B cell (primary cell): ENCODE measurements around the gene EIF4G1. TPM values are rescaled to one million over a fixed set of nuclear protein-coding genes. Genes with fewer than 3 reads are reported as not detected.
A peak's percentile ranks its signal among the peaks of the same experiment; 100 is the strongest.

Experiments used
- ATAC-seq: fragments of 200-7000 bp; cut with Tn5 transposase; one replicate; pipeline ENCODE4 v1.10.0; 2021; ENCODE audit warnings: low read depth, mild to moderate bottlenecking, moderate number of reproducible peaks, moderate library complexity
- CTCF ChIA-PET: fragments of 350-600 bp; sonication (Branson Sonifier 250); formaldehyde crosslinking; loops from one replicate; lab custom pipeline; 2021; ENCODE audit warnings: antibody characterized with exemption, inconsistent platforms; lab: Charles Lee
- POLR2A ChIA-PET: fragments of 350-600 bp; sonication (Branson Sonifier 250); formaldehyde crosslinking; loops from one replicate; lab custom pipeline; 2021; ENCODE audit warnings: antibody characterized with exemption; lab: Charles Lee
- DNase-seq: peaks from one replicate; pipeline ENCODE4 v3.0.0; 2013
- H2AFZ ChIP-seq: 2 replicates; pipeline ENCODE4 v1.6.1; 2012; ENCODE audit warnings: mild to moderate bottlenecking, low read depth, low read length; ENCODE audit not compliant: insufficient read depth, poor library complexity, severe bottlenecking
- H3K27ac ChIP-seq, 2 donors: 1 replicate in 1 of 2; 2 replicates in 1 of 2; pipeline ENCODE4 v1.5.1; 2012 to 2013; ENCODE audit warnings: low read length in 2 of 2, mild to moderate bottlenecking in 2 of 2, moderate library complexity in 1 of 2
- H3K27me3 ChIP-seq, 4 experiments: fragments of 200-600 bp in 1 of 4; sonication (generic) in 1 of 4; replicated peaks in 1 of 4; 1 replicate in 2 of 4; 2 replicates in 2 of 4; pipeline versions ENCODE4 v1.6.1 to v1.7.0; 2013 to 2016; ENCODE audit warnings: low read length in 3 of 4, mild to moderate bottlenecking in 2 of 4, mixed read lengths in 1 of 4, moderate library complexity in 1 of 4; ENCODE audit not compliant: insufficient read depth in 4 of 4, control insufficient read depth in 3 of 4; ENCODE audit errors: control extremely low read depth in 1 of 4
- H3K36me3 ChIP-seq, 2 experiments: replicated peaks in 1 of 2; 1 replicate in 1 of 2; 2 replicates in 1 of 2; pipeline versions ENCODE4 v1.6.1 to v1.7.1; 2013; ENCODE audit warnings: low read length in 1 of 2; ENCODE audit not compliant: insufficient read depth in 2 of 2, control insufficient read depth in 1 of 2; ENCODE audit errors: control extremely low read depth in 1 of 2, extremely low read depth in 1 of 2
- H3K4me1 ChIP-seq, 2 donors: fragments of 200-600 bp in 1 of 2; sonication (generic) in 1 of 2; 1 replicate in 1 of 2; 2 replicates in 1 of 2; pipeline versions ENCODE4 v1.5.1 to v1.6.1; 2013 to 2017; ENCODE audit warnings: low read length in 2 of 2; ENCODE audit not compliant: control insufficient read depth in 2 of 2, insufficient read depth in 2 of 2
- H3K4me2 ChIP-seq: replicated peaks from 2 replicates; pipeline ENCODE3; 2012; ENCODE audit warnings: mild to moderate bottlenecking, low read depth, low read length; ENCODE audit not compliant: poor library complexity, severe bottlenecking
- H3K4me3 ChIP-seq, 5 experiments: fragments of 200-600 bp in 1 of 5; sonication (generic) in 1 of 5; 1 replicate in 3 of 5; 2 replicates in 2 of 5; pipeline versions ENCODE4 v1.5.1 to v1.7.0; 2011 to 2016; ENCODE audit warnings: low read length in 4 of 5, mild to moderate bottlenecking in 4 of 5, low read depth in 2 of 5, control low read depth in 1 of 5, moderate library complexity in 1 of 5; ENCODE audit not compliant: insufficient read depth in 1 of 5; ENCODE audit errors: control extremely low read depth in 1 of 5, extremely low read depth in 1 of 5
- H3K79me2 ChIP-seq: fragments of 200-600 bp; sonication (generic); one replicate; pipeline ENCODE4 v1.6.0; 2016; ENCODE audit warnings: low read length; ENCODE audit not compliant: control insufficient read depth, insufficient read depth
- H3K9ac ChIP-seq: fragments of 200-600 bp; sonication (generic); 2 replicates; pipeline ENCODE4 v1.6.1; 2017; ENCODE audit warnings: mild to moderate bottlenecking, low read length, moderate library complexity
- H3K9me3 ChIP-seq, 3 donors: one replicate each; pipeline versions ENCODE4 v1.6.1 to v1.7.1; 2013; ENCODE audit warnings: low read length in 2 of 3; ENCODE audit not compliant: control insufficient read depth in 2 of 3, insufficient read depth in 1 of 3; ENCODE audit errors: control extremely low read depth in 1 of 3
- H4K20me1 ChIP-seq: 2 replicates; pipeline ENCODE4 v1.6.0; 2012; ENCODE audit warnings: mild to moderate bottlenecking, low read length; ENCODE audit not compliant: insufficient read depth, control insufficient read depth, poor library complexity, severe bottlenecking
- H3K27ac Mint-ChIP-seq: one replicate; pipeline ENCODE4 v1.8.0; 2021; ENCODE audit warnings: mixed read lengths
- H3K27me3 Mint-ChIP-seq: one replicate; pipeline ENCODE4 v1.8.0; 2021; ENCODE audit warnings: mixed read lengths
- H3K4me1 Mint-ChIP-seq: one replicate; pipeline ENCODE4 v1.8.0; 2021; ENCODE audit warnings: mixed read lengths
- H3K4me3 Mint-ChIP-seq: one replicate; pipeline ENCODE4 v1.8.0; 2021; ENCODE audit warnings: mixed read lengths
- H3K9me3 Mint-ChIP-seq: one replicate; pipeline ENCODE4 v1.8.0; 2022; ENCODE audit warnings: mixed read lengths; ENCODE audit not compliant: insufficient read depth
- EZH2 ChIP-seq: IDR thresholded peaks from 2 replicates; pipeline ENCODE4 v1.6.1; 2012; ENCODE audit warnings: borderline replicate concordance, low read depth, mild to moderate bottlenecking, moderate library complexity, low read length; ENCODE audit not compliant: insufficient read depth, poor library complexity, severe bottlenecking
- WGBS: methylation state at CpG from one replicate; pipeline ENCODE4 v1.1.5; 2013; ENCODE audit warnings: missing lambda C conversion rate; ENCODE audit not compliant: insufficient coverage; 5-methylcytosine and 5-hydroxymethylcytosine counted together
- intact Hi-C: fragments of 100-400 bp; cut with micrococcal nuclease; formaldehyde crosslinking; loops from one replicate; pipeline ENCODE4 v1.10.0; 2022
- polyA plus RNA-seq: library from polyadenylated mRNA; depleted of rRNA; stranded (reverse); fragments of >200 nt; gene quantifications from 2 replicates; pipeline ENCODE4 v1.2.3, GENCODE V29; 2012
- total RNA-seq, 2 donors: library from RNA; stranded (reverse); fragments of 120-200 nt in 1 of 2; gene quantifications; 1 replicate in 1 of 2; 2 replicates in 1 of 2; pipeline versions ENCODE4 v1.2.3 to v1.2.4, GENCODE V29; 2013 to 2022
- TF ChIP-seq, protein P1 (sequence below): fragments of 200-600 bp; IDR thresholded peaks from one replicate; pipeline ENCODE4 v1.8.0; 2022; ENCODE audit warnings: antibody characterized with exemption, mild to moderate bottlenecking

Gene EIF4G1
- total and polyA plus RNA-seq, 2 donors (not counting 1 experiment from before 2014, with no cell fraction given), result 65.8 to 160 TPM

DNA sequence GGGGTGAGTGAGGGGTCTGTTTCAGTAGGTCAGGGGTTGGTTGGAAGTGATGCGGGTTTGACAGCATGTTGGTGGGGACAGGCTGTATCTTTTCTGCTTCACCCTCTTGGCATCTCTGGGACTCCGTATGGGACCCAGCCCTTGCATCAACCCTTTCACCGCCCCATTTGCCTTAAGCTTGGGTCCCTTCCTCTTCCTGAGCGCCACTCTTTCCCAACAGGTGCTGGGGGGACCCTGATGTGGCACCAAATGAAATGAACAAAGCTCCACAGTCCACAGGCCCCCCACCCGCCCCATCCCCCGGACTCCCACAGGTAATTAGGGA, 1.1 kb downstream of the EIF4G1 start:
- H3K9me3 ChIP-seq, result no peaks in the 10 kb centered on the region
- peak overlapping the region; percentile 71 for H3K9ac ChIP-seq
- Mint-ChIP-seq H3K27me3 (no peaks in the 10 kb centered on the region), H3K27ac (peak overlapping the region; percentile 88), H3K4me1 (peaks cover 31% of the 10 kb centered on the region), H3K9me3 (no peaks in the 10 kb centered on the region), H3K4me3 (peak overlapping the region; percentile 90)
- TF ChIP-seq, protein P1, sequence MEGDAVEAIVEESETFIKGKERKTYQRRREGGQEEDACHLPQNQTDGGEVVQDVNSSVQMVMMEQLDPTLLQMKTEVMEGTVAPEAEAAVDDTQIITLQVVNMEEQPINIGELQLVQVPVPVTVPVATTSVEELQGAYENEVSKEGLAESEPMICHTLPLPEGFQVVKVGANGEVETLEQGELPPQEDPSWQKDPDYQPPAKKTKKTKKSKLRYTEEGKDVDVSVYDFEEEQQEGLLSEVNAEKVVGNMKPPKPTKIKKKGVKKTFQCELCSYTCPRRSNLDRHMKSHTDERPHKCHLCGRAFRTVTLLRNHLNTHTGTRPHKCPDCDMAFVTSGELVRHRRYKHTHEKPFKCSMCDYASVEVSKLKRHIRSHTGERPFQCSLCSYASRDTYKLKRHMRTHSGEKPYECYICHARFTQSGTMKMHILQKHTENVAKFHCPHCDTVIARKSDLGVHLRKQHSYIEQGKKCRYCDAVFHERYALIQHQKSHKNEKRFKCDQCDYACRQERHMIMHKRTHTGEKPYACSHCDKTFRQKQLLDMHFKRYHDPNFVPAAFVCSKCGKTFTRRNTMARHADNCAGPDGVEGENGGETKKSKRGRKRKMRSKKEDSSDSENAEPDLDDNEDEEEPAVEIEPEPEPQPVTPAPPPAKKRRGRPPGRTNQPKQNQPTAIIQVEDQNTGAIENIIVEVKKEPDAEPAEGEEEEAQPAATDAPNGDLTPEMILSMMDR, result no peak
- no peak for TF ChIP-seq EZH2
- intact Hi-C loops, result no loop called here
- POLR2A ChIA-PET, result interaction anchor here (1.0 to 1.3 kb wide), 2 partner anchors 47 to 68 kb away, joined by 3 to 9 read pairs; no protein-coding TSS in a partner anchor
- ATAC-seq, result no peak
- no CpG with 5 or more reads among the region's 6 CpGs for WGBS
- peak overlapping the region; percentile 73 to 89 for H3K27ac ChIP-seq
- CTCF ChIA-PET, result interaction anchor here (0.9 to 1.4 kb wide), 2 partner anchors 298 to 420 kb away, joined by 3 read pairs; partner anchors contain the start of gene ABCC5
- peak overlapping the region; percentile 89 for H3K4me2 ChIP-seq
- H3K27me3 ChIP-seq, result no peaks in the 10 kb centered on the region
- no peak for DNase-seq
- H4K20me1 ChIP-seq, result peaks cover 51% of the 10 kb centered on the region
- H2AFZ ChIP-seq, result peak overlapping the region; percentile 32
- peaks cover 0 to 23% of the 10 kb centered on the region in 2 experiments for H3K36me3 ChIP-seq
- peaks cover 24% of the 10 kb centered on the region for H3K79me2 ChIP-seq
- peak overlapping the region in 4 of 5 experiments; percentile 43 to 66 (median 60) for H3K4me3 ChIP-seq
- H3K4me1 ChIP-seq, result peaks cover 13 to 23% of the 10 kb centered on the region in 2 donors

DNA sequence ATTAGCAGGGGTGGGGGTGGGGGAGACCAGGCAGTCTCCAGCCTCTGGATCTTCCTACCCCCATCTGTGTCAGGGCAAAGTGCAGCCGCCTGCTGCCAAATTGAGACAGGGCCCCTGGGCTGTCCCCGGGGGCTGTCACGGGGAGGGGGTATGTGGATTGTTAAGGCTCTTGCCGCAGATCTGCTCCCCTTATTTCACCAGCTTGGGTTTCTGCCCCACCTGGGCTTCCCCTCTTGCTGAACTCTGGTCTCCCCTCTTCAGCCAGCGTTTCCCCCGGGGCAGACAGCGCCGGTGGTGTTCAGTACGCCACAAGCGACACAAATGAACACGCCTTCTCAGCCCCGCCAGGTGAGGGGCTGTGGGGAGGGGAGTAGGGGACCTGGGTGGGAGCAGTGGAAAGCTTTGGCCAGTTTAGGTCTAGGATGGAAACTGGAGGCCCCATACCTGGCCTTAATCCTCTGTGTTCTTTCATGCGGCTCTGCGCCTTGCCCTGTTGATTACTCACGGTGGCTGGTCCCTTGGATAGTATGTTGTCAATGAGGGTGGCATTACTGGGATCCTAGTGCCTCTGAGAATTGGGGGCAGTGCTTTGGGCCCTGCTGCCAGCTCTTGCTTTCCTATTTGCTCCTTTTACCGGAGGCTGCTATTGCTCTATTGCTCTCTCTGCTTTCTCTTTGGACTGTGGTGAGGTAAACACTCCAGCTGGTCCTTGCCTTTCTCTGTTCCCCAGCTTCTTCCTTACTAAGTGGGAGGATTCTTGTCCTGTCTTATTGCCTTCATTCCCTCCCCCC, 1.7 kb downstream of the EIF4G1 start:
- ATAC-seq (no peak), DNase-seq (peak; percentile 37)
- peak overlapping the region; percentile 82 for H3K27ac Mint-ChIP-seq
- no peaks in the 10 kb centered on the region for H3K27me3 ChIP-seq
- H3K27me3 Mint-ChIP-seq, result no peaks in the 10 kb centered on the region
- peak overlapping the region; percentile 90 for H3K4me3 Mint-ChIP-seq
- peak overlapping the region in 3 of 5 experiments; percentile 5 to 66 (median 60) for H3K4me3 ChIP-seq
- H3K27ac ChIP-seq, result peak overlapping the region; percentile 73 to 89
- H3K4me1 Mint-ChIP-seq, result peaks cover 31% of the 10 kb centered on the region
- no peaks in the 10 kb centered on the region for H3K9me3 Mint-ChIP-seq
- H3K4me1 ChIP-seq, result peaks cover 13 to 23% of the 10 kb centered on the region in 2 donors
- WGBS, result 71% methylated on average over 9 of the region's 16 CpGs
- peaks cover 0 to 28% of the 10 kb centered on the region in 2 experiments for H3K36me3 ChIP-seq
- peaks cover 24% of the 10 kb centered on the region for H3K79me2 ChIP-seq
- ChIA-PET POLR2A (interaction anchor here (1.0 kb wide), 1 partner anchor 68 kb away, joined by 3 read pairs; no protein-coding TSS in a partner anchor), CTCF (interaction anchor here (0.9 to 1.4 kb wide), 2 partner anchors 298 to 421 kb away, joined by 3 read pairs; partner anchors contain the start of gene ABCC5)
- no peaks in the 10 kb centered on the region for H3K9me3 ChIP-seq
- peak overlapping the region; percentile 71 for H3K9ac ChIP-seq
- H3K4me2 ChIP-seq, result peak overlapping the region; percentile 89
- no peak overlapping the region for H2AFZ ChIP-seq
- no peak for TF ChIP-seq EZH2
- TF ChIP-seq, protein P1, result no peak
- H4K20me1 ChIP-seq, result peaks cover 57% of the 10 kb centered on the region
- intact Hi-C loops, result no loop called here
